Nephron progenitor cell (in vitro differentiated cells): ENCODE measurements around the gene GRM5.

Experiments
- DNase-seq: peaks from one replicate; pipeline ENCODE4 v3.0.0; 2021
- H3K27ac Mint-ChIP-seq: 2 replicates; pipeline ENCODE4 v1.8.0; 2021; ENCODE audit warnings: mild to moderate bottlenecking, moderate library complexity, mixed read lengths
- H3K27me3 Mint-ChIP-seq: 2 replicates; pipeline ENCODE4 v1.8.0; 2021; ENCODE audit warnings: mild to moderate bottlenecking, low read depth, mixed read lengths; ENCODE audit not compliant: poor library complexity
- H3K36me3 Mint-ChIP-seq: 2 replicates; pipeline ENCODE4 v1.8.0; 2021; ENCODE audit warnings: low read depth, mixed read lengths
- H3K4me1 Mint-ChIP-seq: 2 replicates; pipeline ENCODE4 v1.8.0; 2021; ENCODE audit warnings: mixed read lengths
- H3K4me3 Mint-ChIP-seq: 2 replicates; pipeline ENCODE4 v1.8.0; 2021; ENCODE audit warnings: mild to moderate bottlenecking, moderate library complexity, mixed read lengths
- H3K9me3 Mint-ChIP-seq: 2 replicates; pipeline ENCODE4 v1.8.0; 2021; ENCODE audit warnings: mild to moderate bottlenecking, moderate library complexity, mixed read lengths
- TF ChIP-seq, protein P1 (sequence below): fragments of 200-600 bp; sonication (generic); IDR thresholded peaks from 2 replicates; pipeline ENCODE4 v1.5.0; 2021; ENCODE audit warnings: antibody characterized with exemption

Gene GRM5

DNA sequence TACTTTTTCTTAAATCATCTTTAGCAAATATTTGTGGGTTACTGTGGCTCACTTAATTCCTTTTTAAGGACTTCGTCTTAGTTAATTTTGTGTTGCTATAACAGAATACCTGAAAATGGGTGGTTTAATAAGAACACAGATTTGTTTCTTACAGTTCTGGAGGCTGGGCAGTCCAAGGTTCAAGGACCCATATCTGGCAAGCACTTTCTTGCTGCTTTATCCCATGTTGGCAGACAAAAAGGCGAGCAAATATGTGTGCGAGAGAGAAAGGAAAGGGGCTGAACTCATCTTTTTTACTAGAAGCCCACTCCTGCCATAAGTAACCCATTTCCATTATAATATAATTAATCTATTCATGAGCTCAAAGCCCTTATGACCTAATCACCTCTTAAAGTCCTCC lies 246.2 kb downstream of the GRM5 start:
- H3K4me1 Mint-ChIP-seq: peaks cover 9% of the 10 kb centered on the region
- H3K9me3 Mint-ChIP-seq: no peaks in the 10 kb centered on the region
- H3K4me3 Mint-ChIP-seq: no peak overlapping the region
- H3K36me3 Mint-ChIP-seq: no peaks in the 10 kb centered on the region
- H3K27me3 Mint-ChIP-seq: no peaks in the 10 kb centered on the region
- TF ChIP-seq, protein P1, sequence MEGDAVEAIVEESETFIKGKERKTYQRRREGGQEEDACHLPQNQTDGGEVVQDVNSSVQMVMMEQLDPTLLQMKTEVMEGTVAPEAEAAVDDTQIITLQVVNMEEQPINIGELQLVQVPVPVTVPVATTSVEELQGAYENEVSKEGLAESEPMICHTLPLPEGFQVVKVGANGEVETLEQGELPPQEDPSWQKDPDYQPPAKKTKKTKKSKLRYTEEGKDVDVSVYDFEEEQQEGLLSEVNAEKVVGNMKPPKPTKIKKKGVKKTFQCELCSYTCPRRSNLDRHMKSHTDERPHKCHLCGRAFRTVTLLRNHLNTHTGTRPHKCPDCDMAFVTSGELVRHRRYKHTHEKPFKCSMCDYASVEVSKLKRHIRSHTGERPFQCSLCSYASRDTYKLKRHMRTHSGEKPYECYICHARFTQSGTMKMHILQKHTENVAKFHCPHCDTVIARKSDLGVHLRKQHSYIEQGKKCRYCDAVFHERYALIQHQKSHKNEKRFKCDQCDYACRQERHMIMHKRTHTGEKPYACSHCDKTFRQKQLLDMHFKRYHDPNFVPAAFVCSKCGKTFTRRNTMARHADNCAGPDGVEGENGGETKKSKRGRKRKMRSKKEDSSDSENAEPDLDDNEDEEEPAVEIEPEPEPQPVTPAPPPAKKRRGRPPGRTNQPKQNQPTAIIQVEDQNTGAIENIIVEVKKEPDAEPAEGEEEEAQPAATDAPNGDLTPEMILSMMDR: no peak
- DNase-seq: no peak
- H3K27ac Mint-ChIP-seq: no peak overlapping the region

DNA sequence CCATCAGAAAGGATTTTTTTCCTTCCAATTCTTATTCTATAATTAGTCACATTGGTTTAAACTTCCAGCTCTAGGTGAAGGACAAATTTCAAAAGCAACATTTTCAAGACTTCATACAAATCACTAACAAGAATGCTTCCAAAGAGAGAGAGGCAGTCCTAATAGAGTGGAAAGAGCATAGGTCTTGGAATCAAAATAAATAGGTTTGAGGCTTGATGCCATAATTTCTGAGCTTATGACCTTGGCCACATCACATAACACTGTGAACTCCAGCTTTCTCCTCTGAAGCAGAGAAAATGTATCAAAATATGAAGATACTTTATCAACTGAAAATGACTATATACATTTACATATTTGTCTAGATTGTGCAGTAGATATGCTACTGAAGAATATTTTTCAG lies 246.8 kb downstream of the GRM5 start:
- H3K36me3 Mint-ChIP-seq: no peaks in the 10 kb centered on the region
- H3K27ac Mint-ChIP-seq: no peak overlapping the region
- H3K4me3 Mint-ChIP-seq: no peak overlapping the region
- TF ChIP-seq, protein P1: no peak
- no peak for DNase-seq
- H3K4me1 Mint-ChIP-seq: peaks cover 9% of the 10 kb centered on the region
- no peaks in the 10 kb centered on the region for H3K27me3 Mint-ChIP-seq
- H3K9me3 Mint-ChIP-seq: no peaks in the 10 kb centered on the region

DNA sequence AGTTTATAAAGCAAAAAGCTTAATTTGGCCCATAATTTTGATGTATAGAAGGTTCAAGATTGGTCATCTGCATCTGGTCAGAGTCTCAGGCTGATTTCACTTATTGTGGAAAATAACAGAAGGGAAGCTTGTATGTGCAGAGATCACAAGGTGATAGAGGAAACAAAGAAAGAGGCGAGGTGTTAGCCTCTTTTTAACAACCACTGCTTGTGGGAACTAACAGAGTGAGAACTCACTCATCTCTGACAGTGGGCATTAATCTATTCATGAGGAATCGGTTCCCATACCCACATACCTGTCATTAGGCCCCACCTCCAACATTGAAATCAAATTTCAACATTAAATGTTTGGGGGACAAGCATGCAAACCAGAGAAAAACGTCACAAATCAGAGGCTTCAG lies 250.3 kb downstream of the GRM5 start:
- H3K9me3 Mint-ChIP-seq: no peaks in the 10 kb centered on the region
- H3K27me3 Mint-ChIP-seq: peaks cover 3% of the 10 kb centered on the region
- no peaks in the 10 kb centered on the region for H3K36me3 Mint-ChIP-seq
- H3K4me3 Mint-ChIP-seq: no peak overlapping the region
- H3K4me1 Mint-ChIP-seq: no peaks in the 10 kb centered on the region
- DNase-seq: no peak
- TF ChIP-seq, protein P1: no peak
- H3K27ac Mint-ChIP-seq: no peak overlapping the region

DNA sequence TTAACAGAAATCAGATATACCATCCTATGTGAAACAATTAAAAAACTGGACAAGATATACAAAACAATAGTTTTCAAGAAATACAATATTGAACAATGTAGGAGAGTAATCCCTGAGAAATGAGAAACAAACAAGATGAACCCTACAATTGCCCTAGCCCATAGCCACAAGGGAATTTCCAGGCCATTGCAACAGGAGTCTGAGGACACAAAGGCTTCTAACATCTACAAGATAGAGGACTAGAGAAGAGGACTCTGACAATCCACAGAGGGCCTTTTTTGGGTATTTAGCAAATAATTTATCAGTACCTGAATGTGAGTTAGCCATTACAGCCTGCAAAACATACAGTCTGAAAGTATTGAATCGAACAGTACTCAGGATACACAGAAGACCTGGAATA lies 251.7 kb downstream of the GRM5 start:
- H3K4me3 Mint-ChIP-seq: no peak overlapping the region
- H3K9me3 Mint-ChIP-seq: no peaks in the 10 kb centered on the region
- TF ChIP-seq, protein P1: no peak
- H3K27me3 Mint-ChIP-seq: peaks cover 3% of the 10 kb centered on the region
- H3K4me1 Mint-ChIP-seq: no peaks in the 10 kb centered on the region
- no peaks in the 10 kb centered on the region for H3K36me3 Mint-ChIP-seq
- no peak for DNase-seq
- H3K27ac Mint-ChIP-seq: no peak overlapping the region

DNA sequence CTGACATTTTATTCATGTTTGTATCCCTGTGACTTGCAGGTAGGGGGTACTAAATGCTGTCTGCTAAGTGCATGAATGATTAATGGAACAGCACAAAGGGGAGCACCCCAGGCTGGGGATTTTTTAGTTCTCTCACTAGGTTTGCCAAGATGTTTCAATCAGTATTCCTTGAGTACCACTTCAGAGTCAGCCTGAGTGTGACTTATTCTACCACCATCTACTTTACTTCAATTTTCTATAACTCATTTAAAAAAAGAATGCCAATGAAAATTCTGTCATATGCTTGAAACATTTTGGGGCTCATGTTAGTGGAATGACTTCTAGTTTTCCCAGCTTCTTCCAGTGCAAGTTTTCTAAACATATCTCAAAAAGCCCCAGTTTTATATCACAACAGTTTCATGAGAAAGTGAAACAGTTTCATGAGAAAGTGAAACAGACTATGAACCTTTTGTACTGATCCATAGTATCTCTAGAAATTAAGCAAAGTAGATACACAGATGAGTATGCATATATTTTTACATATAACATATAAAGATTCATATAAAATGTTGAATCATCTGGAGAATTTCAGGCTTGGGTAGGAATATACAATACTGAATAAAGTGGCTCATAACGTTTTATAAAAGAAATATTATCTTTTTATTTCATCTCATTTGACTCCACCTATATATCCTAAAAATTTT lies 252.4 kb downstream of the GRM5 start:
- DNase-seq: no peak
- H3K9me3 Mint-ChIP-seq: no peaks in the 10 kb centered on the region
- no peak overlapping the region for H3K4me3 Mint-ChIP-seq
- no peaks in the 10 kb centered on the region for H3K4me1 Mint-ChIP-seq
- H3K27ac Mint-ChIP-seq: no peak overlapping the region
- H3K36me3 Mint-ChIP-seq: no peaks in the 10 kb centered on the region
- TF ChIP-seq, protein P1: no peak
- H3K27me3 Mint-ChIP-seq: peaks cover 3% of the 10 kb centered on the region

DNA sequence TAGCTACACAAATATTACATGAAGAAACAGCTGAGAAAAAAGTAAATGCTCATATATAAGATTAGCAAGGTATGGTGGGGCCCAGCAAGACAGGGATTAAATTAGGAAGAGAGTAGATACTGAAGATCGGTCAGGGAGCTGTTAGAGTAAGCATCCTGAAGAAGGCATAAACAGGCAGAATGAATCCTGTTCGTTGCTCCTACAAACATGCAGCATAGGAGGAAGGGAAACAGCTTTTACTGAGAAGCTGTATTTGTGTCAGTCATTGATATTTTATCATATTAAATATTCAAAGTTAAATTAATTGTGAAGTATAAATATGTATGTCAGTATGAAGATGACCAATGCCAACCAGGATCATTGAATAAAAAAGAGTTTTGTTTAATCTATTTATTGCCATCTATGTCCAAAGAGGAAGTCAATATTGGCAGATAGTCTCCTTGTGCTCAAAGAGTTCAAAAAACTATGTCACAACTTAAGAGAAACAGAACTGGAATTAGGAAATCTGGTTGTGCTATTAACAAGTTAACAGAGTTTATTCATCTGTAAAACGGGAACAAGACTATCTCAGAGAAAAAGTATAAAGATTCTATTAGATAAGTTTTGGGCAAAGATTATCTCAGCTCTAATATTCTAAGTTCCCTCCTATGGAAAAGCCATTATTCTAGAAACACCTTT lies 255.2 kb downstream of the GRM5 start:
- no peaks in the 10 kb centered on the region for H3K4me1 Mint-ChIP-seq
- H3K36me3 Mint-ChIP-seq: no peaks in the 10 kb centered on the region
- H3K27ac Mint-ChIP-seq: no peak overlapping the region
- TF ChIP-seq, protein P1: no peak
- H3K27me3 Mint-ChIP-seq: peaks cover 3% of the 10 kb centered on the region
- no peak overlapping the region for H3K4me3 Mint-ChIP-seq
- DNase-seq: no peak
- H3K9me3 Mint-ChIP-seq: no peaks in the 10 kb centered on the region
